Left ventricle myocardium inferior (tissue), 1 donor: ENCODE results near the gene CCDC195. TPM values are rescaled to one million over a fixed set of nuclear protein-coding genes. Genes with fewer than 3 reads are reported as not detected.
"Not testable (repeated sequence)": the region's sequence is repeated elsewhere in the genome, so short reads cannot be mapped to it uniquely, and the experiment has no call there.

ENCODE experiments used
- DNase-seq: peaks from one replicate; pipeline ENCODE4 v3.0.0-alpha.2; 2020
- H3K27ac ChIP-seq: fragments of 200-600 bp; replicated peaks from 2 replicates; pipeline ENCODE4 v1.8.0; 2021
- H3K27me3 ChIP-seq: fragments of 200-600 bp; 2 replicates; pipeline ENCODE4 v1.8.0; 2021; ENCODE audit warnings: low read depth
- H3K36me3 ChIP-seq: fragments of 200-600 bp; 2 replicates; pipeline ENCODE4 v1.8.0; 2021
- H3K4me1 ChIP-seq: fragments of 200-600 bp; 2 replicates; pipeline ENCODE4 v1.8.0; 2021
- H3K4me3 ChIP-seq: fragments of 200-600 bp; 2 replicates; pipeline ENCODE4 v1.8.0; 2021; ENCODE audit warnings: mild to moderate bottlenecking, moderate library complexity
- H3K9me3 ChIP-seq: fragments of 200-600 bp; replicated peaks from 2 replicates; pipeline ENCODE4 v1.8.0; 2021
- intact Hi-C: fragments of 100-400 bp; cut with micrococcal nuclease; formaldehyde crosslinking; loops from one replicate; pipeline ENCODE4 v1.11.0; 2022
- total RNA-seq: library from RNA; stranded (reverse); fragmentation: NEBNext Ultra II Directional; extraction: Animal tissue kit (Norgen Biotek cat#: 25700); gene quantifications from one replicate; pipeline ENCODE4 v1.2.1, GENCODE V29; 2021
- TF ChIP-seq, protein P1 (sequence below): fragments of 200-600 bp; IDR thresholded peaks from 2 replicates; pipeline ENCODE4 v1.8.0; 2021; ENCODE audit warnings: antibody characterized with exemption, mild to moderate bottlenecking, borderline replicate concordance
- donor health status: DM: no; HTN: yes; CAD: no; lungs with severe emphysema.

Gene CCDC195
- total RNA-seq, 1 donor from 2014 or later: not detected

DNA sequence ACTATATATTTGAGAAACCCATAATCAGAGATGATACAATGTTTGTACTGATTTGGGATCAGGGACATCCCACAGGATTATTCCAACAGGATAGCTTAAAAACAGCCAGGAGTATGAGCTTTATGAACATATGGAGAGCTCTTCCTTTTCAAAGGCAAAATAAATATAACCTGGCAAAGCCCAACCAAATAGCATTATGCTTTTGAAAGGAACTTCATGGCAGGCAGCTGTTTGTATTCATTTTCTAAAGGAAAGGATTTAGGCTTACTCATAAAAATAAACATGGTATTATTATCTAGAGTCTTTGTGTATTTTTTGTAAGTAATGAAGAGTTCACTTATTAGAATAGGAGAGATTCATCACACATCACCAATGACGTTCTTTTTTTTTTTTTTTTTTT, 44.4 kb downstream of the CCDC195 start:
- no peaks in the 10 kb centered on the region for H3K36me3 ChIP-seq
- H3K27me3 ChIP-seq: no peaks in the 10 kb centered on the region
- no peaks in the 10 kb centered on the region for H3K9me3 ChIP-seq
- TF ChIP-seq, protein P1, sequence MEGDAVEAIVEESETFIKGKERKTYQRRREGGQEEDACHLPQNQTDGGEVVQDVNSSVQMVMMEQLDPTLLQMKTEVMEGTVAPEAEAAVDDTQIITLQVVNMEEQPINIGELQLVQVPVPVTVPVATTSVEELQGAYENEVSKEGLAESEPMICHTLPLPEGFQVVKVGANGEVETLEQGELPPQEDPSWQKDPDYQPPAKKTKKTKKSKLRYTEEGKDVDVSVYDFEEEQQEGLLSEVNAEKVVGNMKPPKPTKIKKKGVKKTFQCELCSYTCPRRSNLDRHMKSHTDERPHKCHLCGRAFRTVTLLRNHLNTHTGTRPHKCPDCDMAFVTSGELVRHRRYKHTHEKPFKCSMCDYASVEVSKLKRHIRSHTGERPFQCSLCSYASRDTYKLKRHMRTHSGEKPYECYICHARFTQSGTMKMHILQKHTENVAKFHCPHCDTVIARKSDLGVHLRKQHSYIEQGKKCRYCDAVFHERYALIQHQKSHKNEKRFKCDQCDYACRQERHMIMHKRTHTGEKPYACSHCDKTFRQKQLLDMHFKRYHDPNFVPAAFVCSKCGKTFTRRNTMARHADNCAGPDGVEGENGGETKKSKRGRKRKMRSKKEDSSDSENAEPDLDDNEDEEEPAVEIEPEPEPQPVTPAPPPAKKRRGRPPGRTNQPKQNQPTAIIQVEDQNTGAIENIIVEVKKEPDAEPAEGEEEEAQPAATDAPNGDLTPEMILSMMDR: no peak
- H3K27ac ChIP-seq: no peak overlapping the region
- no peaks in the 10 kb centered on the region for H3K4me1 ChIP-seq
- H3K4me3 ChIP-seq: no peak overlapping the region
- DNase-seq: no peak
- intact Hi-C loops: no loop called here

DNA sequence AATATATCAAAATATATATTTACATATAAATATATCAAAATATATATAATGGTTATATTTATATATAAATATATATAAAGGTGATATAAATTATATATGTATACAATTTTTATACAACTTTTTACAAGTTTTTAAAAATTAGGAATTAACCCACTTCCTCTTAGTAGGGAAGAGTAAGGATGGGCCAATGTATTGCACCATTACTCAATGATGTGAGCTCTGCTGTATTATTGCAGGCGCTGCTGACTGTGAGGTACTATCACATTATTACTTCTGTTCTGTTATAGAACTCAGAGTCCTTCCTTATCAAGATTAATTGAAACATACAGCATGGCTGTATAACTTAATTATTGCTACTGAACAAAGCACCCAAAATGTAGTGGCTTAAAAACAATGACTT, 46.0 kb downstream of the CCDC195 start:
- DNase-seq: no peak
- no peak overlapping the region for H3K27ac ChIP-seq
- TF ChIP-seq, protein P1: no peak
- no peaks in the 10 kb centered on the region for H3K27me3 ChIP-seq
- intact Hi-C loops: no loop called here
- H3K36me3 ChIP-seq: no peaks in the 10 kb centered on the region
- H3K9me3 ChIP-seq: no peaks in the 10 kb centered on the region
- H3K4me1 ChIP-seq: no peaks in the 10 kb centered on the region
- no peak overlapping the region for H3K4me3 ChIP-seq

DNA sequence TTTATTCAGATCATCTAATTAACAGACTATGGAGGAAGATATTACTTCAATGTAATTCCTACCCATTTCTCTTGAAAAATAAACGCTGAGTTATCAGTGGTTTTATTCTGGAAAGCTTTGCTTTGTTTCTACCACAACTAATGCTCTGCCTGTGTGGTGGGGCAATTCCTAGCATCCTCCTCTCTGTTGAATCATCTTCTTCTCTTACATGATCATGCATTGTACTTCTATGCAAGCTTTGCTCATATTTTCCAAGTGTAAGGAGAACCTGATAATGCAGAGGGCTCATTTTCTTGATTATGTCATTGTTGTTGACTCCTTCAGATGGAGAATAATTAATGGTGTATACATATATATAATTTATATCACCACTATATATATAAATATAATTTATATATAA, 46.7 kb downstream of the CCDC195 start:
- no peak for DNase-seq
- no peaks in the 10 kb centered on the region for H3K9me3 ChIP-seq
- H3K4me3 ChIP-seq: no peak overlapping the region
- no peaks in the 10 kb centered on the region for H3K27me3 ChIP-seq
- TF ChIP-seq, protein P1: no peak
- no peaks in the 10 kb centered on the region for H3K36me3 ChIP-seq
- no peaks in the 10 kb centered on the region for H3K4me1 ChIP-seq
- intact Hi-C loops: no loop called here
- H3K27ac ChIP-seq: no peak overlapping the region

DNA sequence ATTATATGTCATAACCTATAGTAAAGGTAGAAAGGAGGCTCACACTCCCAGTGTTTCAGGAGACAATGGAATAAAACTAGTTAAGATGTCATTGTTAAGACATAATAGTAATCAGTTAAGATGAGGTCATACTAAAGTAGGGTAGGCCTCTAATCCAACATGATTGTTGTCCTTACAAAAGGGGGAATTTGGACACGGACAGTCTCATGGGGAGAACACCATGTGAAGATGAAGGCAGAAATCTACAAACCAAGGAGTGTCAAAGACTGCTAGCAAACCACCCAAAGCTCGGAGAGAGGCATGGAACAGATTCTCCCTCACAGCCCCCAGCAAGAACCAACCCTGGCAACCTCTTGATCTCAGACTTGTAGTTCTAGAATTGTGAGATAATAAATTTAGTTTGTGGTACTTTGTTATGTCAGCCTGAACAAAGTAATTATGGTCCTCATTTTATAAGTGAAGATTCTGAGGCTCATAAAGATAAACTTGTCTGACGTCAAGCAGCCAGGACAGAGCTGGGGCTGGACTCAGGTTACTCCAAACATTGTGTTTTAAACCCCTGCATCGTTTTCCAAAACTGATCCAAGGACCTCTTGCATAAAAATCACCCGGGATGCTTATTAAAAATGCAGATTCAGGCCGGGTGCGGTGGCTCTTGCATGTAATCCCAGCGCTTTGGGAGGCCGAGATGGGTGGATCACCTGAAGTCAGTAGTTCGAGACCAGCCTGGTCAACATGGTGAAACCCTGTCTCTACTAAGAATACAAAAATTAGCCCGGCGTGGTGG, 47.8 kb downstream of the CCDC195 start:
- no peaks in the 10 kb centered on the region for H3K27me3 ChIP-seq
- no peaks in the 10 kb centered on the region for H3K4me1 ChIP-seq
- H3K27ac ChIP-seq: no peak overlapping the region
- H3K4me3 ChIP-seq: no peak overlapping the region
- H3K36me3 ChIP-seq: no peaks in the 10 kb centered on the region
- no peak for DNase-seq
- H3K9me3 ChIP-seq: peaks cover 8% of the 10 kb centered on the region
- intact Hi-C loops: no loop called here
- TF ChIP-seq, protein P1: no peak

DNA sequence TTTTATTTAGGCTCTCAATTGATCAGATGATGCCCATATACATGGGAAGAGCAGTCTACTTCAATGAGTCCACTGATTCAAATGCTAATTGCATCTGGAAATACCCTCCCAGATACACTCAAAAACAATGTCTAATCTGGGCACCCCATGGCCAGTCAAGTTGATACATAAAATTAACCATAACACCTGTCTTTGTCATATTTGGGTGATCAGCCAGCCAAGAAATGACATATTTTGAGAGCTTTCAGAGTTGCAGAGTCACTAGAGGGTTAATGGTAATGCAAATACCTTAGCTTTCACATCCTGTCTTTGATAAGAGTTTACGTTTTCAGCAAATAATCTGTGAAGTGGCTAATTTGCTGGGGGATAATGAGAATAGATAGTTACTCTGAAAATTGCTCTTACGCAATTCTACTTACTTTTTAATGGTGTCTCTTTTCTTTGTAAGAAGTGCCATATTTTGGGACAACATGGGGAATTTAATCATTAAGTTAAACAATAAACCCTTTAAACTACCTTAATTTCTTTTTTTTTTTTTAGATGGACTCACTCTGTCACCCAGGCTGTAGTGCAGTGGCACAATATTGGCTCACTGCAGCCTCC, 49.1 kb downstream of the CCDC195 start:
- H3K27me3 ChIP-seq: peaks cover under 1% of the 10 kb centered on the region
- no peak overlapping the region for H3K4me3 ChIP-seq
- DNase-seq: no peak
- intact Hi-C loops: no loop called here
- peaks cover 17% of the 10 kb centered on the region for H3K9me3 ChIP-seq
- H3K4me1 ChIP-seq: no peaks in the 10 kb centered on the region
- TF ChIP-seq, protein P1: no peak
- H3K27ac ChIP-seq: no peak overlapping the region
- no peaks in the 10 kb centered on the region for H3K36me3 ChIP-seq

DNA sequence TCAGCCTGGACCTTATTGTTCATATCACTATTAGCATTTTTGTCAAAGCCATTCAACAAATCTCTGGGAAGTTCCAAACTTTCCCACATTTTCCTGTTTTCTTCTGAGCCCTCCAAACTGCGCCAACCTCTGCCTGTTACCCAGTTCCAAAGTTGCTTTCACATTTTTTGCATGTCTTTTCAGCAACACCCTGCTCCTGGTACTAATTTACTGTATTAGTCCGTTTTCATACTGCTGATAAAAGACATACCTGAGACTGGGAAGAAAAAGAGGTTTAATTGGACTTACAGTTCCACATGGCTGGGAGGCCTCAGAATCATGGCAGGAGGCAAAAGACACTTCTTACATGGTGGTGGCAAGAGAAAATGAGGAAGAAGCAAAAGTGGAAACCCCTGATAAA, 52.8 kb downstream of the CCDC195 start:
- H3K4me3 ChIP-seq, intact Hi-C loops, DNase-seq, H3K36me3 ChIP-seq, H3K27me3 ChIP-seq, H3K4me1 ChIP-seq, H3K27ac ChIP-seq: not testable (repeated sequence)
- H3K9me3 ChIP-seq: peaks cover 17% of the 10 kb centered on the region

DNA sequence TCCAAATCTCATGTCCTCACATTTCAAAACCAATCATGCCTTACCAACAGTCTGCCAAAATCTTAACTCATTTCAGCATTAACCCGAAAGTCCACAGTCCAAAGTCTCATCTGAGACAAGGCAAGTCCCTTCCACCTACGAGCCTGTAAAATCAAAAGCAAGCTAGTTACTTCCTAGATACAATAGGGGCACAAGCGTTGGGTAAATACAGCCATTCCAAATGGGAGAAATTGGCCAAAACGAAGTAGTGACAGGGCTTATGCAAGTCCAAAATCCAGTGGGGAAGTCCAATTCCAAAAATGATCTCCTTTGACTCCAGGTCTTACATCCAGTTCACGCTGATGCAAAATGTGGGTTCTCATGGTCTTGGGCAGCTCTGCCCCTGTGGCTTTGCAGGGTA, 54.5 kb downstream of the CCDC195 start:
- intact Hi-C loops, H3K4me1 ChIP-seq, H3K27ac ChIP-seq, H3K27me3 ChIP-seq, H3K4me3 ChIP-seq, H3K36me3 ChIP-seq, DNase-seq: not testable (repeated sequence)
- peaks cover 17% of the 10 kb centered on the region for H3K9me3 ChIP-seq
